Spinal cord (tissue), 10 donors: ENCODE results near the gene DNAJB2. TPM values are rescaled to one million over a fixed set of nuclear protein-coding genes. Genes with fewer than 3 reads are reported as not detected.

Source experiments
- DNase-seq, 6 donors: peaks; one replicate each; pipeline versions ENCODE4 v3.0.0 to v3.0.0-alpha.2; 2013 to 2015; ENCODE audit warnings: low spot score in 6 of 6, low read depth in 4 of 6
- H3K27ac ChIP-seq: one replicate; pipeline ENCODE4 v1.5.1; 2013; ENCODE audit warnings: low read depth, low read length, control low read depth
- H3K27me3 ChIP-seq: one replicate; pipeline ENCODE4 v1.6.1; 2013; ENCODE audit warnings: low read length; ENCODE audit not compliant: control insufficient read depth, insufficient read depth
- H3K36me3 ChIP-seq: one replicate; pipeline ENCODE4 v1.6.1; 2013; ENCODE audit warnings: low read length; ENCODE audit not compliant: control insufficient read depth, insufficient read depth
- H3K4me1 ChIP-seq: one replicate; pipeline ENCODE4 v1.6.1; 2013; ENCODE audit warnings: low read length; ENCODE audit not compliant: control insufficient read depth, insufficient read depth
- H3K4me3 ChIP-seq: one replicate; pipeline ENCODE4 v1.5.1; 2013; ENCODE audit warnings: low read depth, low read length, control low read depth
- H3K9me3 ChIP-seq: one replicate; pipeline ENCODE4 v1.6.1; 2013; ENCODE audit warnings: low read length; ENCODE audit not compliant: control insufficient read depth, insufficient read depth
- WGBS: methylation state at CpG from one replicate; pipeline ENCODE4 v1.1.5; 2013; ENCODE audit warnings: missing lambda C conversion rate; ENCODE audit not compliant: insufficient coverage; 5-methylcytosine and 5-hydroxymethylcytosine counted together
- polyA plus RNA-seq, 2 donors: library from polyadenylated mRNA; unstranded; fragments of 120-200 nt; gene quantifications; one replicate each; pipeline ENCODE4 v1.2.1, GENCODE V29; 2013; ENCODE audit not compliant: insufficient read length in 2 of 2
- total RNA-seq, 2 donors: library from RNA; depleted of rRNA in 1 of 2; stranded (reverse); fragments of 120-200 nt in 1 of 2; fragments of >200 nt in 1 of 2; gene quantifications; one replicate each; pipeline versions ENCODE4 v1.2.3 to v1.2.4, GENCODE V29; 2013 to 2014
- donor health status: healthy.

Gene DNAJB2
- total and polyA plus RNA-seq, 4 donors: 81.5 to 186 (median 132) TPM

GRCh38 chr2:219289195-219289536 is 10.0 kb downstream of the DNAJB2 start:
- no peak for DNase-seq
- Histone ChIP-seq H3K9me3 (no peaks in the 10 kb centered on the region), H3K36me3 (peaks cover 52% of the 10 kb centered on the region), H3K27ac (peak overlapping the region; percentile 94), H3K4me1 (peaks cover 59% of the 10 kb centered on the region), H3K4me3 (no peak overlapping the region), H3K27me3 (no peaks in the 10 kb centered on the region)
- 60% methylated on average over 6 of the region's 6 CpGs for WGBS

GRCh38 chr2:219289537-219290361 is 10.6 kb downstream of the DNAJB2 start:
- DNase-seq: peak in 3 of 6 donors; percentile 56 to 92 (median 57)
- peak overlapping the region; percentile 94 for H3K27ac ChIP-seq
- H3K4me1 ChIP-seq: peaks cover 61% of the 10 kb centered on the region

GRCh38 chr2:219290381-219291171 is 11.4 kb downstream of the DNAJB2 start:
- DNase-seq: no peak
- Histone ChIP-seq H3K9me3 (no peaks in the 10 kb centered on the region), H3K4me3 (no peak overlapping the region), H3K27ac (peak overlapping the region; percentile 94), H3K4me1 (peaks cover 57% of the 10 kb centered on the region), H3K27me3 (no peaks in the 10 kb centered on the region), H3K36me3 (peaks cover 43% of the 10 kb centered on the region)
- WGBS: 88% methylated on average over 16 of the region's 16 CpGs

More at GRCh38 chr2:219289537-219290361, 10.6 kb downstream of the DNAJB2 start:
- Histone ChIP-seq H3K9me3 (no peaks in the 10 kb centered on the region), H3K27me3 (no peaks in the 10 kb centered on the region), H3K4me3 (no peak overlapping the region), H3K36me3 (peaks cover 51% of the 10 kb centered on the region)
- WGBS: 38% methylated on average over 10 of the region's 16 CpGs

GRCh38 chr2:219291394-219291793 is 12.2 kb downstream of the DNAJB2 start:
- no peaks in the 10 kb centered on the region for H3K9me3 ChIP-seq
- H3K4me1 ChIP-seq: peaks cover 50% of the 10 kb centered on the region
- no peak overlapping the region for H3K27ac ChIP-seq
- no peak overlapping the region for H3K4me3 ChIP-seq
- 100% methylated on average over 1 of the region's 7 CpGs for WGBS
- no peak for DNase-seq
- H3K27me3 ChIP-seq: no peaks in the 10 kb centered on the region
- H3K36me3 ChIP-seq: peaks cover 41% of the 10 kb centered on the region

- peaks cover 41% of the 10 kb centered on the region for H3K36me3 ChIP-seq
- no peaks in the 10 kb centered on the region for H3K27me3 ChIP-seq
- no peak overlapping the region for H3K27ac ChIP-seq
- WGBS: 76% methylated on average over 3 of the region's 4 CpGs
- DNase-seq: no peak
- no peaks in the 10 kb centered on the region for H3K9me3 ChIP-seq
- peaks cover 44% of the 10 kb centered on the region for H3K4me1 ChIP-seq
- no peak overlapping the region for H3K4me3 ChIP-seq
These were observed 12.8 kb downstream of the DNAJB2 start for GRCh38 chr2:219291910-219292490.

GRCh38 chr2:219292616-219293015 is 13.4 kb downstream of the DNAJB2 start:
- Histone ChIP-seq H3K36me3 (peaks cover 44% of the 10 kb centered on the region), H3K27me3 (no peaks in the 10 kb centered on the region), H3K9me3 (no peaks in the 10 kb centered on the region), H3K4me3 (no peak overlapping the region), H3K27ac (no peak overlapping the region), H3K4me1 (peaks cover 39% of the 10 kb centered on the region)
- 92% methylated on average over 4 of the region's 9 CpGs for WGBS
- DNase-seq: no peak

- 92% methylated on average over 2 of the region's 5 CpGs for WGBS
- H3K9me3 ChIP-seq: no peaks in the 10 kb centered on the region
- peak overlapping the region; percentile 81 for H3K27ac ChIP-seq
- peak overlapping the region; percentile 56 for H3K4me3 ChIP-seq
- H3K4me1 ChIP-seq: peaks cover 40% of the 10 kb centered on the region
- peaks cover 50% of the 10 kb centered on the region for H3K36me3 ChIP-seq
- H3K27me3 ChIP-seq: no peaks in the 10 kb centered on the region
- DNase-seq: no peak
These were observed 14.6 kb downstream of the DNAJB2 start for GRCh38 chr2:219293736-219294231.

- peak in 3 of 6 donors; percentile 67 to 91 (median 90) for DNase-seq
- Histone ChIP-seq H3K4me3 (peak overlapping the region; percentile 56), H3K27me3 (peaks cover 2% of the 10 kb centered on the region), H3K36me3 (peaks cover 51% of the 10 kb centered on the region), H3K27ac (peak overlapping the region; percentile 81), H3K4me1 (peaks cover 34% of the 10 kb centered on the region), H3K9me3 (no peaks in the 10 kb centered on the region)
- 6% methylated on average over 67 of the region's 67 CpGs for WGBS
These were observed 15.5 kb downstream of the DNAJB2 start for GRCh38 chr2:219294356-219295351.
